Mucosa of stomach (tissue), 1 donor: Measurements from ENCODE around the gene IER5.

Experiments
- H3K27me3 ChIP-seq: one replicate; pipeline ENCODE4 v1.7.0; 2013; ENCODE audit warnings: mild to moderate bottlenecking, low read length; ENCODE audit not compliant: control insufficient read depth, insufficient read depth
- H3K36me3 ChIP-seq: one replicate; pipeline ENCODE4 v1.7.0; 2013; ENCODE audit warnings: low read length; ENCODE audit not compliant: control insufficient read depth, insufficient read depth
- H3K4me1 ChIP-seq: one replicate; pipeline ENCODE4 v1.7.0; 2013; ENCODE audit warnings: mild to moderate bottlenecking, low read length; ENCODE audit not compliant: control insufficient read depth, insufficient read depth
- H3K4me3 ChIP-seq: one replicate; pipeline ENCODE4 v1.7.0; 2013; ENCODE audit warnings: low read length
- H3K9ac ChIP-seq: one replicate; pipeline ENCODE4 v1.7.0; 2013; ENCODE audit warnings: mild to moderate bottlenecking, low read length, moderate library complexity
- H3K9me3 ChIP-seq: one replicate; pipeline ENCODE4 v1.7.0; 2013; ENCODE audit warnings: mild to moderate bottlenecking, low read length, moderate library complexity; ENCODE audit not compliant: control insufficient read depth
- donor health status: Pancreatic carcinoma.

IER5 gene

GRCh38 chr1:181101581-181102226 lies 13.2 kb downstream of the IER5 start:
- Histone ChIP-seq H3K36me3 (no peaks in the 10 kb centered on the region), H3K9me3 (no peaks in the 10 kb centered on the region), H3K4me3 (no peak overlapping the region), H3K9ac (no peak overlapping the region), H3K4me1 (peaks cover 23% of the 10 kb centered on the region), H3K27me3 (no peaks in the 10 kb centered on the region)

GRCh38 chr1:181102841-181103240 lies 14.3 kb downstream of the IER5 start:
- Histone ChIP-seq H3K4me3 (no peak overlapping the region), H3K9ac (no peak overlapping the region), H3K9me3 (no peaks in the 10 kb centered on the region), H3K4me1 (peaks cover 18% of the 10 kb centered on the region), H3K27me3 (no peaks in the 10 kb centered on the region), H3K36me3 (no peaks in the 10 kb centered on the region)

- H3K27me3 ChIP-seq = no peaks in the 10 kb centered on the region
- H3K9me3 ChIP-seq = no peaks in the 10 kb centered on the region
- H3K9ac ChIP-seq = no peak overlapping the region
- no peak overlapping the region for H3K4me3 ChIP-seq
- H3K36me3 ChIP-seq = no peaks in the 10 kb centered on the region
- peaks cover 20% of the 10 kb centered on the region for H3K4me1 ChIP-seq
Observed at GRCh38 chr1:181103399-181103798, 14.9 kb downstream of the IER5 start.

GRCh38 chr1:181104042-181104789 lies 15.7 kb downstream of the IER5 start:
- Histone ChIP-seq H3K9me3 (no peaks in the 10 kb centered on the region), H3K27me3 (no peaks in the 10 kb centered on the region), H3K4me1 (peaks cover 20% of the 10 kb centered on the region), H3K9ac (peak overlapping the region; percentile 87), H3K36me3 (no peaks in the 10 kb centered on the region), H3K4me3 (peak overlapping the region; percentile 38)

- no peaks in the 10 kb centered on the region for H3K36me3 ChIP-seq
- peaks cover 18% of the 10 kb centered on the region for H3K4me1 ChIP-seq
- H3K9me3 ChIP-seq = no peaks in the 10 kb centered on the region
- peak overlapping the region; percentile 87 for H3K9ac ChIP-seq
- peak overlapping the region; percentile 38 for H3K4me3 ChIP-seq
- no peaks in the 10 kb centered on the region for H3K27me3 ChIP-seq
Observed at GRCh38 chr1:181104790-181105133, 16.3 kb downstream of the IER5 start.

GRCh38 chr1:181105134-181106021 lies 16.9 kb downstream of the IER5 start:
- Histone ChIP-seq H3K4me3 (peak overlapping the region; percentile 38), H3K9me3 (no peaks in the 10 kb centered on the region), H3K9ac (peak overlapping the region; percentile 87), H3K27me3 (no peaks in the 10 kb centered on the region), H3K4me1 (peaks cover 14% of the 10 kb centered on the region), H3K36me3 (no peaks in the 10 kb centered on the region)

- no peaks in the 10 kb centered on the region for H3K27me3 ChIP-seq
- no peak overlapping the region for H3K4me3 ChIP-seq
- no peaks in the 10 kb centered on the region for H3K9me3 ChIP-seq
- peaks cover 14% of the 10 kb centered on the region for H3K4me1 ChIP-seq
- no peaks in the 10 kb centered on the region for H3K36me3 ChIP-seq
- no peak overlapping the region for H3K9ac ChIP-seq
Observed at GRCh38 chr1:181106022-181106312, 17.5 kb downstream of the IER5 start.

- no peaks in the 10 kb centered on the region for H3K27me3 ChIP-seq
- no peaks in the 10 kb centered on the region for H3K36me3 ChIP-seq
- H3K9ac ChIP-seq = no peak overlapping the region
- H3K9me3 ChIP-seq = no peaks in the 10 kb centered on the region
- H3K4me1 ChIP-seq = peaks cover 14% of the 10 kb centered on the region
- no peak overlapping the region for H3K4me3 ChIP-seq
Observed at GRCh38 chr1:181106479-181106878, 18.0 kb downstream of the IER5 start.

GRCh38 chr1:181107711-181108110 lies 19.2 kb downstream of the IER5 start:
- H3K9ac ChIP-seq = no peak overlapping the region
- no peaks in the 10 kb centered on the region for H3K9me3 ChIP-seq
- no peaks in the 10 kb centered on the region for H3K27me3 ChIP-seq
- peaks cover 24% of the 10 kb centered on the region for H3K4me1 ChIP-seq
- no peak overlapping the region for H3K4me3 ChIP-seq
- H3K36me3 ChIP-seq = no peaks in the 10 kb centered on the region

GRCh38 chr1:181108304-181108867 lies 19.9 kb downstream of the IER5 start:
- peaks cover 30% of the 10 kb centered on the region for H3K4me1 ChIP-seq
- H3K36me3 ChIP-seq = no peaks in the 10 kb centered on the region
- no peaks in the 10 kb centered on the region for H3K27me3 ChIP-seq
- H3K9ac ChIP-seq = no peak overlapping the region
- no peaks in the 10 kb centered on the region for H3K9me3 ChIP-seq
- H3K4me3 ChIP-seq = no peak overlapping the region

GRCh38 chr1:181110013-181110412 lies 21.5 kb downstream of the IER5 start:
- Histone ChIP-seq H3K27me3 (no peaks in the 10 kb centered on the region), H3K4me3 (no peak overlapping the region), H3K9me3 (no peaks in the 10 kb centered on the region), H3K36me3 (no peaks in the 10 kb centered on the region), H3K4me1 (peaks cover 23% of the 10 kb centered on the region), H3K9ac (no peak overlapping the region)

GRCh38 chr1:181111559-181111958 lies 23.1 kb downstream of the IER5 start:
- H3K27me3 ChIP-seq = no peaks in the 10 kb centered on the region
- peaks cover 23% of the 10 kb centered on the region for H3K4me1 ChIP-seq
- no peak overlapping the region for H3K9ac ChIP-seq
- no peaks in the 10 kb centered on the region for H3K36me3 ChIP-seq
- H3K4me3 ChIP-seq = no peak overlapping the region
- no peaks in the 10 kb centered on the region for H3K9me3 ChIP-seq
